Hair follicle dermal papilla cell (primary cell): ENCODE data around the gene HS3ST4. TPM values are rescaled to one million over a fixed set of nuclear protein-coding genes. Genes with fewer than 3 reads are reported as not detected.

Source experiments
- small RNA-seq: library from RNA; depleted of rRNA; stranded (forward); fragments of <200 nt; gene quantifications from one replicate; pipeline ENCODE3, GENCODE V24; 2012
- total RNA-seq: library from RNA; depleted of rRNA; stranded (reverse); fragments of >200 nt; gene quantifications from 2 replicates; pipeline ENCODE4 v1.2.3, GENCODE V29; 2012

The HS3ST4 gene
- not detected in 2 replicates for total RNA-seq

DNA sequence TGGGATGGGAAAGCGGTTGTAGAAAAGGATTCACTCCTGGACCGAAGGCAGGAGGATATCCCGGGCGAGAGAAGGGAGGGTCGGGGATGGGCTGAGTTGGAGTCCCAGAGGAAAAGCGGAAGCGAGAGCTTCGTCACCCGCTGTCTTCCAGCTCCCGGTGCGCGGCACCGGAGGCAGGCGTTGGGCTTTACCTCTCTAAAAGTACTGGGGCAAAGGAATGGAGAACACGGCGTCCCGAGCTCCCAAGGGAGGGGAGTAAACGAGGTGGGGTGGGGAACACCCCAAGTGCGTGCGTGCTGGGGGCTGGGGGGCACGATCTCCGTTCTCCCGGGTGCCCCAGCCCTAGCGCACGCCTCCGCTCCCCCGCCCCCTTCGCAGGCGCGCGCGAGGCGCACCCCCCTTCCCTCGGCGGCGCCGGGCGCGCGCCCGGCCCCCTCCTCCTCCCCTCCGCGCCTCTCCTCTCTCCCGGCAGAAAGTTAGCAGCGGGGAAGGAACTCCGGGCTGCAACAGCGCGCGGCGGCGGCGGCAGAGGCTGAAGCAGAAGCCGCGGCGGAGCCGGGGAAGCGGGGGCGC, at the start of gene HS3ST4:
HS3ST4 (plus strand) TSS at position 441 of the 573 bp plus-strand sequence.

Small RNAs within 50 kb of the gene (small RNA-seq; reads per million reads assigned to genes)
- gene HMGN2P3 (not detected), gene MIR548W (not detected), gene RNA5SP405 (not detected)
